NCI-H146 (cell line): Measurements from ENCODE around the gene BAIAP2.

ENCODE experiments used
- DNase-seq: peaks from one replicate; lab custom pipeline; 2025; lab: John Stamatoyannopoulos, UW

Gene BAIAP2

GRCh38 chr17:81053041-81053970 is 18.4 kb downstream of the BAIAP2 start:
- DNase-seq: no peak

GRCh38 chr17:81054308-81054707 is 19.4 kb downstream of the BAIAP2 start:
- DNase-seq: no peak

- no peak for DNase-seq
Observed at GRCh38 chr17:81054881-81055370, 20.0 kb downstream of the BAIAP2 start.

GRCh38 chr17:81056312-81056711 is 21.4 kb downstream of the BAIAP2 start:
- DNase-seq: no peak

- no peak for DNase-seq
Observed at GRCh38 chr17:81057079-81057730, 22.3 kb downstream of the BAIAP2 start.

- no peak for DNase-seq
Observed at GRCh38 chr17:81057777-81058176, 22.8 kb downstream of the BAIAP2 start.

- DNase-seq: no peak
Observed at GRCh38 chr17:81058263-81058871, 23.4 kb downstream of the BAIAP2 start.

GRCh38 chr17:81059026-81059425 is 24.1 kb downstream of the BAIAP2 start:
- DNase-seq: no peak

- no peak for DNase-seq
Observed at GRCh38 chr17:81060416-81060815, 25.5 kb downstream of the BAIAP2 start.

- DNase-seq: no peak
Observed at GRCh38 chr17:81061027-81061735, 26.2 kb downstream of the BAIAP2 start.

- no peak for DNase-seq
Observed at GRCh38 chr17:81062014-81062780, 27.2 kb downstream of the BAIAP2 start.

GRCh38 chr17:81063106-81064093 is 28.4 kb downstream of the BAIAP2 start:
- DNase-seq: no peak

GRCh38 chr17:81064678-81065475 is 29.9 kb downstream of the BAIAP2 start:
- DNase-seq: no peak

GRCh38 chr17:81065500-81065899 is 30.5 kb downstream of the BAIAP2 start:
- no peak for DNase-seq

GRCh38 chr17:81066072-81066471 is 31.1 kb downstream of the BAIAP2 start:
- no peak for DNase-seq

GRCh38 chr17:81066771-81067315 is 31.9 kb downstream of the BAIAP2 start:
- DNase-seq: no peak

- DNase-seq: peak; percentile 8
Observed at GRCh38 chr17:81067391-81067811, 32.5 kb downstream of the BAIAP2 start.

GRCh38 chr17:81068411-81069134 is 33.6 kb downstream of the BAIAP2 start:
- DNase-seq: no peak
